ENCODE measurements around the gene JOSD2.

JOSD2 gene

GRCh38 chr19:50493171-50493570 is 17.8 kb downstream of the JOSD2 start:
- no peak for TF ChIP-seq SIN3A (IDR thresholded peaks at IDR 0.05; ENCODE audit: borderline replicate concordance, insufficient read depth, low read length)
- no peak for TF ChIP-seq FOXP2 (optimal IDR thresholded peaks at IDR 0.05; ENCODE audit: borderline replicate concordance, extremely low read depth, extremely low read length, insufficient read depth)
- TF ChIP-seq, protein P1, sequence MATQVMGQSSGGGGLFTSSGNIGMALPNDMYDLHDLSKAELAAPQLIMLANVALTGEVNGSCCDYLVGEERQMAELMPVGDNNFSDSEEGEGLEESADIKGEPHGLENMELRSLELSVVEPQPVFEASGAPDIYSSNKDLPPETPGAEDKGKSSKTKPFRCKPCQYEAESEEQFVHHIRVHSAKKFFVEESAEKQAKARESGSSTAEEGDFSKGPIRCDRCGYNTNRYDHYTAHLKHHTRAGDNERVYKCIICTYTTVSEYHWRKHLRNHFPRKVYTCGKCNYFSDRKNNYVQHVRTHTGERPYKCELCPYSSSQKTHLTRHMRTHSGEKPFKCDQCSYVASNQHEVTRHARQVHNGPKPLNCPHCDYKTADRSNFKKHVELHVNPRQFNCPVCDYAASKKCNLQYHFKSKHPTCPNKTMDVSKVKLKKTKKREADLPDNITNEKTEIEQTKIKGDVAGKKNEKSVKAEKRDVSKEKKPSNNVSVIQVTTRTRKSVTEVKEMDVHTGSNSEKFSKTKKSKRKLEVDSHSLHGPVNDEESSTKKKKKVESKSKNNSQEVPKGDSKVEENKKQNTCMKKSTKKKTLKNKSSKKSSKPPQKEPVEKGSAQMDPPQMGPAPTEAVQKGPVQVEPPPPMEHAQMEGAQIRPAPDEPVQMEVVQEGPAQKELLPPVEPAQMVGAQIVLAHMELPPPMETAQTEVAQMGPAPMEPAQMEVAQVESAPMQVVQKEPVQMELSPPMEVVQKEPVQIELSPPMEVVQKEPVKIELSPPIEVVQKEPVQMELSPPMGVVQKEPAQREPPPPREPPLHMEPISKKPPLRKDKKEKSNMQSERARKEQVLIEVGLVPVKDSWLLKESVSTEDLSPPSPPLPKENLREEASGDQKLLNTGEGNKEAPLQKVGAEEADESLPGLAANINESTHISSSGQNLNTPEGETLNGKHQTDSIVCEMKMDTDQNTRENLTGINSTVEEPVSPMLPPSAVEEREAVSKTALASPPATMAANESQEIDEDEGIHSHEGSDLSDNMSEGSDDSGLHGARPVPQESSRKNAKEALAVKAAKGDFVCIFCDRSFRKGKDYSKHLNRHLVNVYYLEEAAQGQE (IDR thresholded peaks at IDR 0.05; ENCODE audit: insufficient read depth in 1 of 2, low read depth in 2 of 2, low read length in 2 of 2) = no peak
- TF ChIP-seq POLR2AphosphoS5 (IDR thresholded peaks at IDR 0.05; ENCODE audit: low read depth, low read length) = no peak
- no peak for TF ChIP-seq TAF1 (IDR thresholded peaks at IDR 0.05; ENCODE audit: borderline replicate concordance, insufficient read depth, low read length)

GRCh38 chr19:50492303-50493052 is 18.5 kb downstream of the JOSD2 start:
- no peak for TF ChIP-seq FOXP2 (optimal IDR thresholded peaks at IDR 0.05; ENCODE audit: borderline replicate concordance, extremely low read depth, extremely low read length, insufficient read depth)
- TF ChIP-seq SIN3A (IDR thresholded peaks at IDR 0.05; ENCODE audit: borderline replicate concordance, insufficient read depth, low read length) = no peak
- TF ChIP-seq TAF1 (IDR thresholded peaks at IDR 0.05; ENCODE audit: borderline replicate concordance, insufficient read depth, low read length) = no peak
- TF ChIP-seq, protein P1 (IDR thresholded peaks at IDR 0.05; ENCODE audit: insufficient read depth in 1 of 2, low read depth in 2 of 2, low read length in 2 of 2) = no peak
- no peak for TF ChIP-seq POLR2AphosphoS5 (IDR thresholded peaks at IDR 0.05; ENCODE audit: low read depth, low read length)

DNA sequence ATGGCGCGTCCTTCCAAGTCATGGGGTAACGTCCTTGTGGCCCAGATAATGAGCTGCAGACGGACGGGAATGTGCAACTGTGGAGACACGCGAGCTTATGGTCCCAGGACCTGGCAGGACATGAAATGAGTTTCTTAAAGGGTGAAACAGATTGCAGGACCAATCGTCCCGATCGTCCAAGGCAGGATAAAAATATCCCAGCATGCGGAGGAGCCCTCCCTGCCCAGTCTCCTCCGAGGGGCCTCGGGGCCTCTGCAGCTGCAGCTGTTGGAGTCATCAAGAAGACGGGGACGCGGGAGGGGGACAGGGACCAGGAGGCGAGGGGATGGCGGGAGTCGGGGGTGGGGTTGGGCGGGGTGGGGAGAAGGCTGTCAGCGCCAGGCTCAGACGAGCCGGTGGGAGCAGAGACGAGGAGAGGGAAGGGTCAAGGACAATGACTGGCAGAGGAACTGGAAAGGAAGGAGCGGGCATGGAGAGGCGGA is 20.0 kb downstream of the JOSD2 start:
- TF ChIP-seq, protein P1 (IDR thresholded peaks at IDR 0.05; ENCODE audit: insufficient read depth in 1 of 2, low read depth in 2 of 2, low read length in 2 of 2) = no peak
- TF ChIP-seq TAF1 (IDR thresholded peaks at IDR 0.05; ENCODE audit: borderline replicate concordance, insufficient read depth, low read length) (no peak), POLR2AphosphoS5 (IDR thresholded peaks at IDR 0.05; ENCODE audit: low read depth, low read length) (no peak), SIN3A (IDR thresholded peaks at IDR 0.05; ENCODE audit: borderline replicate concordance, insufficient read depth, low read length) (no peak), FOXP2 (optimal IDR thresholded peaks at IDR 0.05; ENCODE audit: borderline replicate concordance, extremely low read depth, extremely low read length, insufficient read depth) (no peak)

- no peak for TF ChIP-seq TAF1 (IDR thresholded peaks at IDR 0.05; ENCODE audit: borderline replicate concordance, insufficient read depth, low read length)
- TF ChIP-seq SIN3A (IDR thresholded peaks at IDR 0.05; ENCODE audit: borderline replicate concordance, insufficient read depth, low read length) = no peak
- TF ChIP-seq FOXP2 (optimal IDR thresholded peaks at IDR 0.05; ENCODE audit: borderline replicate concordance, extremely low read depth, extremely low read length, insufficient read depth) = no peak
- TF ChIP-seq, protein P1 (IDR thresholded peaks at IDR 0.05; ENCODE audit: insufficient read depth in 1 of 2, low read depth in 2 of 2, low read length in 2 of 2) = no peak
- TF ChIP-seq POLR2AphosphoS5 (IDR thresholded peaks at IDR 0.05; ENCODE audit: low read depth, low read length) = no peak
Observed at GRCh38 chr19:50490411-50490811, 20.6 kb downstream of the JOSD2 start.
